Endodermal cell (in vitro differentiated cells): ENCODE data around the gene LRRC18. TPM values are rescaled to one million over a fixed set of nuclear protein-coding genes. Genes with fewer than 3 reads are reported as not detected.

Source experiments
- DNase-seq: peaks from one replicate; pipeline ENCODE4 v3.0.0-alpha.2; 2017
- H3K27ac ChIP-seq: 2 replicates; pipeline ENCODE4 v1.5.1; 2013; ENCODE audit warnings: mild to moderate bottlenecking, low read depth, low read length, moderate library complexity
- H3K27me3 ChIP-seq: 2 replicates; pipeline ENCODE4 v1.6.1; 2013; ENCODE audit warnings: mild to moderate bottlenecking, low read length, moderate library complexity; ENCODE audit not compliant: insufficient read depth, control insufficient read depth, poor library complexity, severe bottlenecking
- H3K36me3 ChIP-seq: 2 replicates; pipeline ENCODE4 v1.7.0; 2013; ENCODE audit warnings: mild to moderate bottlenecking, low read length, moderate library complexity; ENCODE audit not compliant: control insufficient read depth, insufficient read depth
- H3K4me1 ChIP-seq: one replicate; pipeline ENCODE4 v1.7.0; 2013; ENCODE audit warnings: low read length; ENCODE audit not compliant: control insufficient read depth, insufficient read depth
- H3K4me3 ChIP-seq: 2 replicates; pipeline ENCODE4 v1.5.1; 2013; ENCODE audit warnings: mild to moderate bottlenecking, low read length, moderate library complexity
- H3K9ac ChIP-seq: 2 replicates; pipeline ENCODE4 v1.6.1; 2013; ENCODE audit warnings: mild to moderate bottlenecking, low read length, moderate library complexity; ENCODE audit not compliant: poor library complexity, severe bottlenecking; ENCODE audit errors: extremely low read depth
- H3K9me3 ChIP-seq: 2 replicates; pipeline ENCODE4 v1.6.1; 2013; ENCODE audit warnings: mild to moderate bottlenecking, low read length, moderate library complexity; ENCODE audit not compliant: control insufficient read depth
- H3K27ac Mint-ChIP-seq: 2 replicates; pipeline ENCODE4 v1.8.0; 2020; ENCODE audit warnings: mixed read lengths
- H3K27me3 Mint-ChIP-seq: 2 replicates; pipeline ENCODE4 v1.8.0; 2021; ENCODE audit warnings: mild to moderate bottlenecking, mixed read lengths; ENCODE audit not compliant: insufficient read depth
- H3K36me3 Mint-ChIP-seq: 2 replicates; pipeline ENCODE4 v1.8.0; 2020; ENCODE audit warnings: low read depth, mixed read lengths
- H3K4me1 Mint-ChIP-seq: 2 replicates; pipeline ENCODE4 v1.8.0; 2020; ENCODE audit warnings: mixed read lengths
- H3K4me3 Mint-ChIP-seq: 2 replicates; pipeline ENCODE4 v1.8.0; 2020; ENCODE audit warnings: mild to moderate bottlenecking, moderate library complexity, mixed read lengths
- H3K9me3 Mint-ChIP-seq: 2 replicates; pipeline ENCODE4 v1.8.0; 2020; ENCODE audit warnings: mild to moderate bottlenecking, mixed read lengths
- WGBS, 2 experiments: methylation state at CpG; one replicate each; pipeline versions ENCODE4 v1.1.5 to v1.1.7; 2013; ENCODE audit warnings: missing lambda C conversion rate in 2 of 2, mixed read lengths in 1 of 2; ENCODE audit not compliant: insufficient coverage in 1 of 2, insufficient read length in 1 of 2; 5-methylcytosine and 5-hydroxymethylcytosine counted together
- total RNA-seq, 2 donors: library from RNA; stranded (reverse); fragmentation: NEBNext Ultra II Directional in 1 of 2; extraction: Animal tissue kit (Norgen Biotek cat#: 25700) in 1 of 2; gene quantifications; 2 replicates in 1 of 2; 3 replicates in 1 of 2; pipeline ENCODE4 v1.2.1, GENCODE V29; 2021
- TF ChIP-seq, protein P1 (sequence below): fragments of 200-600 bp; sonication (generic); conservative IDR thresholded peaks from 2 replicates; pipeline ENCODE4 v1.5.0; 2021; ENCODE audit warnings: antibody characterized with exemption, mild to moderate bottlenecking

LRRC18 gene
- total RNA-seq, 2 donors from 2014 or later: not detected

DNA sequence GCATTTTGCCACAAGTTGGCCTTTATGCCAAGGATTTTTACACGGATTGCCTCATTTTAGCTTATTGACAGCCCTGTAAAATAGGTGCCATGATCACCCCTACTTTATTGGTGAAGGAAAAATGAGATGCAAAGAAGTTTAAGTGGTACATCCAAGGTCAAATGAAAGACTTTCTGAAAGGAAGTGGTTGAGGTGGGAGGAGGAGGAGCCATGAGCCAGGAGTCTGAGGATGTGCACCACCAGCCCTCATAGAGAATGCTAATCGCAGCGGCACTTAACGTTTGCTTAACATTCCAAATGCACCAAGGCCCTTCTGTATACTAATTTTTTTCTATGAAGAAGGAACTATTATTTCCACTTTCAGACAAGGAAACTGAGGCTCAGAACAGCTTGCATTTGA is 31.0 kb upstream of the LRRC18 start:
- DNase-seq: no peak
- Histone ChIP-seq H3K4me1 (no peaks in the 10 kb centered on the region), H3K9ac (no peak overlapping the region), H3K27me3 (peaks cover 12% of the 10 kb centered on the region), H3K27ac (no peak overlapping the region), H3K4me3 (no peak overlapping the region), H3K9me3 (no peaks in the 10 kb centered on the region), H3K36me3 (no peaks in the 10 kb centered on the region)
- H3K27me3 Mint-ChIP-seq: peaks cover 5% of the 10 kb centered on the region
- H3K9me3 Mint-ChIP-seq: no peaks in the 10 kb centered on the region
- no peak overlapping the region for H3K27ac Mint-ChIP-seq
- no peaks in the 10 kb centered on the region for H3K36me3 Mint-ChIP-seq
- H3K4me1 Mint-ChIP-seq: no peaks in the 10 kb centered on the region
- TF ChIP-seq, protein P1, sequence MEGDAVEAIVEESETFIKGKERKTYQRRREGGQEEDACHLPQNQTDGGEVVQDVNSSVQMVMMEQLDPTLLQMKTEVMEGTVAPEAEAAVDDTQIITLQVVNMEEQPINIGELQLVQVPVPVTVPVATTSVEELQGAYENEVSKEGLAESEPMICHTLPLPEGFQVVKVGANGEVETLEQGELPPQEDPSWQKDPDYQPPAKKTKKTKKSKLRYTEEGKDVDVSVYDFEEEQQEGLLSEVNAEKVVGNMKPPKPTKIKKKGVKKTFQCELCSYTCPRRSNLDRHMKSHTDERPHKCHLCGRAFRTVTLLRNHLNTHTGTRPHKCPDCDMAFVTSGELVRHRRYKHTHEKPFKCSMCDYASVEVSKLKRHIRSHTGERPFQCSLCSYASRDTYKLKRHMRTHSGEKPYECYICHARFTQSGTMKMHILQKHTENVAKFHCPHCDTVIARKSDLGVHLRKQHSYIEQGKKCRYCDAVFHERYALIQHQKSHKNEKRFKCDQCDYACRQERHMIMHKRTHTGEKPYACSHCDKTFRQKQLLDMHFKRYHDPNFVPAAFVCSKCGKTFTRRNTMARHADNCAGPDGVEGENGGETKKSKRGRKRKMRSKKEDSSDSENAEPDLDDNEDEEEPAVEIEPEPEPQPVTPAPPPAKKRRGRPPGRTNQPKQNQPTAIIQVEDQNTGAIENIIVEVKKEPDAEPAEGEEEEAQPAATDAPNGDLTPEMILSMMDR: no peak
- no peak overlapping the region for H3K4me3 Mint-ChIP-seq
- 90 to 91% methylated on average over 3 to 4 of the region's 4 CpGs for WGBS, 2 experiments

DNA sequence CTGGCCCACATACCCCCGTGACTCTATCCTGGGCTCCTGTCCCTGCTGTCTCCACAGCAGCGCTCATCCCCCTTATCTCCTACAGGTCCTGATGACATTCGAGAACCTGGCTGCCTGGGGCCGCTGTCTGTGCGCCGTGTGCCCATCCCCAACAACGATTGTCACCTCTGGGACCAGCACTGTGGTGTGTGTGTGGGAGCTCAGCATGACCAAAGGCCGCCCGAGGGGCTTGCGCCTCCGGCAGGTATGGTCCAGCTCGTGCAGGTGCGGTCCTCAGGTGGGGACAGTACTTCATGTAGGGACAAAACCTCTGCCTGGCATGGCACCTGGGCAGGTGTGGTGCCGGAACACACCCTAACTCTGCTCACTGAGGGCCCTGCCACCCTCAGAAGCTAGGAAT is 30.4 kb upstream of the LRRC18 start:
- Histone ChIP-seq H3K27ac (no peak overlapping the region), H3K36me3 (no peaks in the 10 kb centered on the region), H3K9me3 (no peaks in the 10 kb centered on the region), H3K4me3 (no peak overlapping the region), H3K4me1 (no peaks in the 10 kb centered on the region), H3K9ac (no peak overlapping the region), H3K27me3 (peaks cover 12% of the 10 kb centered on the region)
- H3K9me3 Mint-ChIP-seq: no peaks in the 10 kb centered on the region
- H3K4me3 Mint-ChIP-seq: no peak overlapping the region
- H3K4me1 Mint-ChIP-seq: no peaks in the 10 kb centered on the region
- no peak for DNase-seq
- WGBS, 2 experiments: 89 to 94% methylated on average over 3 to 14 of the region's 14 CpGs
- no peak overlapping the region for H3K27ac Mint-ChIP-seq
- peaks cover 3% of the 10 kb centered on the region for H3K27me3 Mint-ChIP-seq
- H3K36me3 Mint-ChIP-seq: no peaks in the 10 kb centered on the region
- TF ChIP-seq, protein P1: no peak

DNA sequence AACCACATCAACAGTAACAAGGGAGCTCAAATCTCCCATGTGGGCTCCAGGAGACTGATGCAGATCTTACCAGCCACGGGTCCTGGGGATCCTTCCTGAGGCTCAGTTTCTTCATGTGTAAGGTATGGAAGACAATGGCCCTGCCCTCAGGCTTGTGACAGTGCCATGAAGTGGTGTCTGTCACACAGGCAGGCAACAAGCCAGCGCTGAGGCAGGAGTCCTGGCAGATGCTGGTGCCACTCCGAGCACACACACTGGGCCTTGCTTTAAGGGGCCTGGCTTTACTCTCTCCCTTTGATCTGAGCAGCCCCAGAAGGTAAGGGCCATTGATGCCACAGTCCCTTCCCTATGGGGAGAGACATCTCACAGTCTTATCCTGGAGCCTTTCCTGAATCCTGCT is 28.4 kb upstream of the LRRC18 start:
- Histone ChIP-seq H3K9ac (no peak overlapping the region), H3K4me3 (no peak overlapping the region), H3K27ac (no peak overlapping the region), H3K36me3 (no peaks in the 10 kb centered on the region), H3K4me1 (no peaks in the 10 kb centered on the region), H3K27me3 (peaks cover 22% of the 10 kb centered on the region), H3K9me3 (no peaks in the 10 kb centered on the region)
- no peak overlapping the region for H3K4me3 Mint-ChIP-seq
- peaks cover 5% of the 10 kb centered on the region for H3K27me3 Mint-ChIP-seq
- H3K9me3 Mint-ChIP-seq: no peaks in the 10 kb centered on the region
- H3K4me1 Mint-ChIP-seq: no peaks in the 10 kb centered on the region
- WGBS, 2 experiments: 88 to 91% methylated on average over 3 of the region's 3 CpGs
- H3K27ac Mint-ChIP-seq: no peak overlapping the region
- TF ChIP-seq, protein P1: no peak
- no peaks in the 10 kb centered on the region for H3K36me3 Mint-ChIP-seq
- DNase-seq: no peak
